Type B pancreatic cell (in vitro differentiated cells): ENCODE measurements around the gene ZSWIM7. TPM values are rescaled to one million over a fixed set of nuclear protein-coding genes. Genes with fewer than 3 reads are reported as not detected.

Experiments
- DNase-seq: peaks from one replicate; pipeline ENCODE4 v3.0.0; 2021; ENCODE audit warnings: mixed read lengths; ENCODE audit not compliant: unreplicated experiment; ENCODE audit errors: extremely low spot score
- H3K27ac Mint-ChIP-seq: 2 replicates; pipeline ENCODE4 v1.8.0; 2021; ENCODE audit warnings: mild to moderate bottlenecking, mixed read lengths
- H3K27me3 Mint-ChIP-seq: 2 replicates; pipeline ENCODE4 v1.8.0; 2021; ENCODE audit warnings: mixed read lengths
- H3K36me3 Mint-ChIP-seq: 2 replicates; pipeline ENCODE4 v1.8.0; 2021; ENCODE audit warnings: mixed read lengths
- H3K4me1 Mint-ChIP-seq: one replicate; pipeline ENCODE4 v1.8.0; 2021; ENCODE audit warnings: mixed read lengths; ENCODE audit not compliant: unreplicated experiment
- H3K4me3 Mint-ChIP-seq: 2 replicates; pipeline ENCODE4 v1.8.0; 2021; ENCODE audit warnings: mild to moderate bottlenecking, mixed read lengths
- H3K9me3 Mint-ChIP-seq: 2 replicates; pipeline ENCODE4 v1.8.0; 2021; ENCODE audit warnings: mixed read lengths
- total RNA-seq: library from RNA; stranded (reverse); gene quantifications from 2 replicates; pipeline ENCODE4 v1.2.1, GENCODE V29; 2021; ENCODE audit warnings: low replicate concordance
- TF ChIP-seq, protein P1 (sequence below): fragments of 200-600 bp; sonication (generic); conservative IDR thresholded peaks from 2 replicates; pipeline ENCODE4 v1.5.0; 2021; ENCODE audit warnings: antibody characterized with exemption, mild to moderate bottlenecking

Gene ZSWIM7
- total RNA-seq, 1 donor from 2014 or later: 26.4 TPM

GRCh38 chr17:16025202-16025601 lies 25.7 kb upstream of the ZSWIM7 start:
- peaks cover 48% of the 10 kb centered on the region for H3K36me3 Mint-ChIP-seq
- DNase-seq: no peak
- H3K4me1 Mint-ChIP-seq: peaks cover 4% of the 10 kb centered on the region
- H3K27ac Mint-ChIP-seq: no peak overlapping the region
- TF ChIP-seq, protein P1, sequence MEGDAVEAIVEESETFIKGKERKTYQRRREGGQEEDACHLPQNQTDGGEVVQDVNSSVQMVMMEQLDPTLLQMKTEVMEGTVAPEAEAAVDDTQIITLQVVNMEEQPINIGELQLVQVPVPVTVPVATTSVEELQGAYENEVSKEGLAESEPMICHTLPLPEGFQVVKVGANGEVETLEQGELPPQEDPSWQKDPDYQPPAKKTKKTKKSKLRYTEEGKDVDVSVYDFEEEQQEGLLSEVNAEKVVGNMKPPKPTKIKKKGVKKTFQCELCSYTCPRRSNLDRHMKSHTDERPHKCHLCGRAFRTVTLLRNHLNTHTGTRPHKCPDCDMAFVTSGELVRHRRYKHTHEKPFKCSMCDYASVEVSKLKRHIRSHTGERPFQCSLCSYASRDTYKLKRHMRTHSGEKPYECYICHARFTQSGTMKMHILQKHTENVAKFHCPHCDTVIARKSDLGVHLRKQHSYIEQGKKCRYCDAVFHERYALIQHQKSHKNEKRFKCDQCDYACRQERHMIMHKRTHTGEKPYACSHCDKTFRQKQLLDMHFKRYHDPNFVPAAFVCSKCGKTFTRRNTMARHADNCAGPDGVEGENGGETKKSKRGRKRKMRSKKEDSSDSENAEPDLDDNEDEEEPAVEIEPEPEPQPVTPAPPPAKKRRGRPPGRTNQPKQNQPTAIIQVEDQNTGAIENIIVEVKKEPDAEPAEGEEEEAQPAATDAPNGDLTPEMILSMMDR: no peak
- H3K4me3 Mint-ChIP-seq: no peak overlapping the region
- no peaks in the 10 kb centered on the region for H3K9me3 Mint-ChIP-seq
- no peaks in the 10 kb centered on the region for H3K27me3 Mint-ChIP-seq

DNA sequence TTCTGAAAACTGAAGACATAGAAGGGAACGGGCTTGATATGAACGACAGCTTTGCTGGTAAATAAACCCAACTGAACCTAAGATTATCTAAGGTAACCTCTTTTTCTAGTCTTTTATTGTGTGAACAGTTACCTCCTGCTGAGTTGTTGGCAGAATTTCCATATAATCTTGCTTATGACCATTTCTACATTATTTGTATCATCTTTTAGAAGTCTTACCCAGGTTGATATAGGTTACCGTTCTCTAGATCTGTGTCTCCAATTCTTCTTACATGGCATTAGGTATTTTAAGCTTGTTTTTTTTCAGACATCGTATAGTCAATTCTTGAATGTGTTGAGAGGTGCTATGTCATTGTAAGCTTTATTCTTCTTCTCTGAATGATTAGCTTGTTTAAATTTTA lies 24.4 kb upstream of the ZSWIM7 start:
- no peaks in the 10 kb centered on the region for H3K9me3 Mint-ChIP-seq
- H3K36me3 Mint-ChIP-seq: peaks cover 46% of the 10 kb centered on the region
- no peak overlapping the region for H3K4me3 Mint-ChIP-seq
- H3K4me1 Mint-ChIP-seq: peaks cover 4% of the 10 kb centered on the region
- no peak for DNase-seq
- TF ChIP-seq, protein P1: no peak
- no peaks in the 10 kb centered on the region for H3K27me3 Mint-ChIP-seq
- no peak overlapping the region for H3K27ac Mint-ChIP-seq

GRCh38 chr17:16019347-16019746 lies 19.8 kb upstream of the ZSWIM7 start:
- peaks cover 4% of the 10 kb centered on the region for H3K4me1 Mint-ChIP-seq
- no peak overlapping the region for H3K4me3 Mint-ChIP-seq
- H3K9me3 Mint-ChIP-seq: no peaks in the 10 kb centered on the region
- no peak overlapping the region for H3K27ac Mint-ChIP-seq
- TF ChIP-seq, protein P1: no peak
- peaks cover 36% of the 10 kb centered on the region for H3K36me3 Mint-ChIP-seq
- no peaks in the 10 kb centered on the region for H3K27me3 Mint-ChIP-seq
- no peak for DNase-seq

DNA sequence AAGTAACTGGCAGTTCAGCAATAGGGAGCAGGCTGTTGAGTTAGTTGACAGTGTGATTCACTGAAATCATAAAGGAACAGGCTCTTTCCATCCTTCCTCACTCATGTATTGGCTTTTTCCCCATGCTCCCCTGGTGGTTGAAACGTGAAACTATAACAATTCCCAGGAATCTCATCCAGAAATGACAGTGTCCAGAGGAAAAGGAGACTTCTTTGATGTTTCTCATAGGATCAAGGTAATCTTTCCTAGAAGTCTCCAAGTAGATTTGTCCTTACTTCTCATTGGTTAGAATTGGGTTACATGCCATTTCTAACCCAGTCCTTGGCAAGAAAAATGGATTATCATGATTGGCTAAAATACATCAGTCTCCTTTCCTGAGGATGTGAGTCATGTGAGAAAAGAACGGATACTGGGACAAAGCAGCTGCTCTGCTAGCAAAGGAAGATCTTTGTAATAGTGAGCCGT lies 14.5 kb upstream of the ZSWIM7 start:
- peaks cover 23% of the 10 kb centered on the region for H3K36me3 Mint-ChIP-seq
- DNase-seq: no peak

GRCh38 chr17:16007439-16007838 lies 7.9 kb upstream of the ZSWIM7 start:
- DNase-seq: no peak
- TF ChIP-seq, protein P1: no peak
- H3K4me1 Mint-ChIP-seq: no peaks in the 10 kb centered on the region
- peaks cover 39% of the 10 kb centered on the region for H3K36me3 Mint-ChIP-seq
- no peak overlapping the region for H3K4me3 Mint-ChIP-seq
- no peak overlapping the region for H3K27ac Mint-ChIP-seq
- H3K27me3 Mint-ChIP-seq: no peaks in the 10 kb centered on the region
- no peaks in the 10 kb centered on the region for H3K9me3 Mint-ChIP-seq

More for the DNA sequence above, 14.5 kb upstream of the ZSWIM7 start:
- Mint-ChIP-seq H3K27me3 (no peaks in the 10 kb centered on the region), H3K4me1 (no peaks in the 10 kb centered on the region), H3K9me3 (no peaks in the 10 kb centered on the region), H3K4me3 (no peak overlapping the region), H3K27ac (peak overlapping the region; percentile 5)
- TF ChIP-seq, protein P1: peak; percentile 75

DNA sequence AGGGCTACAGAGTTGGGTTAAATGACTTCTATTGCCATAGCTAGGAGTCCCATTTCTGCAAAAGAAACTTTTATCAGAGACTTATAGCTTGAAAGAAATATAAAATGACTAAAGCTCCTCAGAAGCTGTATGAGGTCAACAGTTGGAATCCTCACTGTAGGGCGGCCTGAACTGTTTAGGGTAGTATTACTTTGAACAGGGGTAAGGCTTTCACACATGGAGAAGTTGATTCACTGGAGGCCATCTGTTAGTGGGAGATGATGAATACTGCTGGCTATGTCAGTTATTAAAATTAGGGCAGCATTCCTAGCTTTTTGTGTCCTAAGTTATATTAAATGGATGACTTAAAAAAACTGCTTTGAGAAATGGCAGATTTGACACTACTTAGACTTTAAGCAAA lies 6.1 kb upstream of the ZSWIM7 start:
- TF ChIP-seq, protein P1: no peak
- Mint-ChIP-seq H3K4me1 (peaks cover 12% of the 10 kb centered on the region), H3K4me3 (no peak overlapping the region), H3K27me3 (no peaks in the 10 kb centered on the region), H3K27ac (no peak overlapping the region), H3K36me3 (peaks cover 45% of the 10 kb centered on the region), H3K9me3 (no peaks in the 10 kb centered on the region)
- DNase-seq: no peak
